Measurements from ENCODE around the gene ZBED3. TPM values are rescaled to one million over a fixed set of nuclear protein-coding genes. Genes with fewer than 3 reads are reported as not detected.

ZBED3 gene
- total RNA-seq, 4 donors from 2014 or later = 0.83 to 3.7 (median 2.8) TPM

DNA sequence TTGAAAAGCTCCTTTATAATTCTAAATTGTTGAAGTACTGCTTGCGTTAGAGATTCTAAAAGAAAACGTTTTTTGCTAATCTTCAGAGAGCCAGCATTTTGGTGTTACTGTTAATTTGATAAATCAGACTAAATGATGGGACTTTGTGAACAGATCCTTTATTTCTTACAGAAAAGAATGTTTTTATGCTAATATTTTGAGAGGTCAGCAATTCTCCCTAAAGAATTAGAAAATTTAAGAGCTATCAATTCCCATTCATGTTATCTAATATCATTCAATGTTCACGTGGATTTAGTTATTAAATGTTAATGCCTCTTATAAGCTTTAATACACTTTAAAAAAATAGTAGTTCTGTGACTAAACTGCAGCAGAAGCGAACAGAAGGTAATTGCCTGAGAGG, 54.5 kb downstream of the ZBED3 start:
- Histone ChIP-seq H3K4me1 (peaks cover 23% of the 10 kb centered on the region), H3K9me3 (no peaks in the 10 kb centered on the region), H3K27me3 (no peaks in the 10 kb centered on the region), H3K27ac (no peak overlapping the region), H3K36me3 (peaks cover 21% of the 10 kb centered on the region), H3K4me3 (no peak overlapping the region)
- 78% methylated on average over 4 of the region's 4 CpGs for WGBS
- no peak for TF ChIP-seq POLR2AphosphoS5 (IDR thresholded peaks at IDR 0.05)
- TF ChIP-seq POLR2A (IDR thresholded peaks at IDR 0.05) = no peak
- no peak for TF ChIP-seq EP300 (IDR thresholded peaks at IDR 0.05)
- no peak for DNase-seq (ENCODE audit: low spot score in 2 of 2)

DNA sequence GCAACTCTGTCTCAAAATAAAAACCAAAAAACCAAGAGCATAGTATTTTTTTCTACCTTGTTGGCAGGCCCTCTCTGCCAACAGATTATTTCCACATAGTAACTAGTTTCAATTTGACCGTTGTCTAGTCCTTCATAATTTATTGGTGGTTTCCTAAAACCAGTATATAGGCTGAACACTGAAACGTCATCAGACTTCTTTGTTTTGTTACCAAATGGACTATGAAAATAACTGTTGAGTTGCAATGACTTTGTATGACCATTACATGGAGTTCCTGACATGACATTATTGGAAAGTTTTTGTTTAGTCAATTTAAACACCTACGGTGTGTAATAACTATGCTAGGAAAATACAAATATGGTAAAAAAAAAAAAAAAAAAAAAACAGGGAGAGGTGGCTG, 55.2 kb downstream of the ZBED3 start:
- Histone ChIP-seq H3K4me1 (peaks cover 23% of the 10 kb centered on the region), H3K9me3 (no peaks in the 10 kb centered on the region), H3K36me3 (peaks cover 16% of the 10 kb centered on the region), H3K27ac (no peak overlapping the region), H3K27me3 (no peaks in the 10 kb centered on the region), H3K4me3 (no peak overlapping the region)
- 88% methylated on average over 3 of the region's 3 CpGs for WGBS
- no peak for DNase-seq (ENCODE audit: low spot score in 2 of 2)
- TF ChIP-seq EP300 (IDR thresholded peaks at IDR 0.05) (no peak), POLR2AphosphoS5 (IDR thresholded peaks at IDR 0.05) (no peak), POLR2A (IDR thresholded peaks at IDR 0.05) (no peak)
- TF ChIP-seq, protein P1, sequence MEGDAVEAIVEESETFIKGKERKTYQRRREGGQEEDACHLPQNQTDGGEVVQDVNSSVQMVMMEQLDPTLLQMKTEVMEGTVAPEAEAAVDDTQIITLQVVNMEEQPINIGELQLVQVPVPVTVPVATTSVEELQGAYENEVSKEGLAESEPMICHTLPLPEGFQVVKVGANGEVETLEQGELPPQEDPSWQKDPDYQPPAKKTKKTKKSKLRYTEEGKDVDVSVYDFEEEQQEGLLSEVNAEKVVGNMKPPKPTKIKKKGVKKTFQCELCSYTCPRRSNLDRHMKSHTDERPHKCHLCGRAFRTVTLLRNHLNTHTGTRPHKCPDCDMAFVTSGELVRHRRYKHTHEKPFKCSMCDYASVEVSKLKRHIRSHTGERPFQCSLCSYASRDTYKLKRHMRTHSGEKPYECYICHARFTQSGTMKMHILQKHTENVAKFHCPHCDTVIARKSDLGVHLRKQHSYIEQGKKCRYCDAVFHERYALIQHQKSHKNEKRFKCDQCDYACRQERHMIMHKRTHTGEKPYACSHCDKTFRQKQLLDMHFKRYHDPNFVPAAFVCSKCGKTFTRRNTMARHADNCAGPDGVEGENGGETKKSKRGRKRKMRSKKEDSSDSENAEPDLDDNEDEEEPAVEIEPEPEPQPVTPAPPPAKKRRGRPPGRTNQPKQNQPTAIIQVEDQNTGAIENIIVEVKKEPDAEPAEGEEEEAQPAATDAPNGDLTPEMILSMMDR (IDR thresholded peaks at IDR 0.05) = no peak

DNA sequence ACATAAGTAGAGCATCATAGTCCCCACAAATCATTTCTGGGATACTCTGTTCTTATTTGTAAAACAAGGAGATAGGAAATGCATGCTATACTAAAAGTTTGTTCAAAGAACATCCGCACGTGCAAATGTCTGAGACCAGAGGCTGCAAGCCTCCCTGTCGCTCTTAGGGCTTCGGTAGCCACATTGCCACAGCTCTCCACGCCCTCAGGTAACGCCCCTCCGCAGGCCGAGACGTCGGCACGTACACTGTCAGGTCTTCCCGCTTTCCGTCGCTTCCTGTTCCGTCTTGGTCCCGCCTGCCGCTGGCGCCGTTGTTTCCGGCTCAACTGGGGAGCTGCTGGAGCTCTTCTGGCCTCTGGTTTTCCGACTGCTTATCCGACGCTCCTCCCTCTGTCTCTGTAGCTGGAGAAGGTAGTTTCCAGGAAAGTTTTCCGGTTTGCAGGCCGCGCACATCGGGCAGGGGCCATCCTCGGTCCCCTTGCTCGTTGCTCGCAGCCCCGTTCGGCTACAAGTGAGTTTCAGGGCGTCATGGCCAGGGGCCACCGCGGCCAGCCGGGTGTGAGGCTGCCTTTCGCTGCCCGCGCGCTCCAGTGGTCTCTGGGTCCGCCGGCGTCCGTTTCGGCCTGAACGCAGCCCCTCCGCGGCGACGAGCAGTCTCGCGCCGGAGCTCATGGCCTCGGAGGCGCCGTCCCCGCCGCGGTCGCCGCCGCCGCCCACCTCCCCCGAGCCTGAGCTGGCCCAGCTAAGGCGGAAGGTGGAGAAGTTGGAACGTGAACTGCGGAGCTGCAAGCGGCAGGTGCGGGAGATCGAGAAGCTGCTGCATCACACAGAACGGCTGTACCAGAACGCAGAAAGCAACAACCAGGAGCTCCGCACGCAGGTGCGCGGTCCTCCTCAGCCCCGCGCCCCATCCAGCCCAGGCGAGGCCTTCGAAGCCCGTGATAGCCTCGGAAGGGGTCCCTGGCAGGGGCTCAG, 56.7 kb downstream of the ZBED3 start, which contains the start of gene AGGF1:
AGGF1 (plus strand) TSS at position 308 of the 975 bp plus-strand sequence; CDS start at position 671, 363 bp downstream.
- H3K4me1 ChIP-seq = peaks cover 23% of the 10 kb centered on the region
- no peaks in the 10 kb centered on the region for H3K27me3 ChIP-seq
- TF ChIP-seq, protein P1 (IDR thresholded peaks at IDR 0.05) = no peak
- TF ChIP-seq POLR2A (IDR thresholded peaks at IDR 0.05) = peak in 1 of 2 donors; percentile 21
- TF ChIP-seq POLR2AphosphoS5 (IDR thresholded peaks at IDR 0.05) = peak in 2 of 3 donors; percentile 54 to 96
- H3K36me3 ChIP-seq = peaks cover 1% of the 10 kb centered on the region
- H3K9me3 ChIP-seq = no peaks in the 10 kb centered on the region
- peak; percentile 93 to 96 for DNase-seq (ENCODE audit: low spot score in 2 of 2)
- peak within 1 kb of the TSS; percentile 89 for H3K4me3 ChIP-seq
- WGBS = under 1% methylated on average over 28 of the region's 82 CpGs
- H3K27ac ChIP-seq = peak within 1 kb of the TSS; percentile 95

DNA sequence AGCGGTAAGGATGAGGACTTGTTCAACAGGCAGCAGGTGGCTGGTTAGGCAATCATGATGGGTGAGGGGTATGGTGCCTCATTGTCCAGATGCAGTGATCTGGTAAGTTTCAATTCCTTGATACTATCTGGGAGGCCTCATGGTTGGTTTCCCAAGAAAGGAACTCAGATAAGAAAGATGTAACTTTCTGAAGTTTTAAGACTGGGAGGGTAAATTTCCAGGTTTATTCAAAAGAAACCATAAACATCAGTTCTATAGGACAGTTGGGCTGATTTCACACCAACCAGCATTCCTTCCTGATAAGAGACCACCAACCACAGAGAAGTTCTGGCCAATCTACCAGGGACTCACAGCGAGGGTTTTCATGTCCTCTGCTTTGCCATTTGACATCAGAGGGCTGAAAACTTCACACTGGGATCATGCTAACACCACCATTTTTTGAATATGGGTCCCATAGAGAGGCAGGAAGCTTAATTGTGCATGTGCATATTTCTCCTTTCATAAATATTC, 57.7 kb downstream of the ZBED3 start:
- WGBS = 89% methylated on average over 2 of the region's 2 CpGs
- Histone ChIP-seq H3K9me3 (no peaks in the 10 kb centered on the region), H3K4me3 (peak overlapping the region; percentile 89), H3K27ac (no peak overlapping the region), H3K4me1 (peaks cover 23% of the 10 kb centered on the region), H3K36me3 (no peaks in the 10 kb centered on the region), H3K27me3 (no peaks in the 10 kb centered on the region)
- no peak for TF ChIP-seq POLR2A (IDR thresholded peaks at IDR 0.05)
- no peak for DNase-seq (ENCODE audit: low spot score in 2 of 2)

DNA sequence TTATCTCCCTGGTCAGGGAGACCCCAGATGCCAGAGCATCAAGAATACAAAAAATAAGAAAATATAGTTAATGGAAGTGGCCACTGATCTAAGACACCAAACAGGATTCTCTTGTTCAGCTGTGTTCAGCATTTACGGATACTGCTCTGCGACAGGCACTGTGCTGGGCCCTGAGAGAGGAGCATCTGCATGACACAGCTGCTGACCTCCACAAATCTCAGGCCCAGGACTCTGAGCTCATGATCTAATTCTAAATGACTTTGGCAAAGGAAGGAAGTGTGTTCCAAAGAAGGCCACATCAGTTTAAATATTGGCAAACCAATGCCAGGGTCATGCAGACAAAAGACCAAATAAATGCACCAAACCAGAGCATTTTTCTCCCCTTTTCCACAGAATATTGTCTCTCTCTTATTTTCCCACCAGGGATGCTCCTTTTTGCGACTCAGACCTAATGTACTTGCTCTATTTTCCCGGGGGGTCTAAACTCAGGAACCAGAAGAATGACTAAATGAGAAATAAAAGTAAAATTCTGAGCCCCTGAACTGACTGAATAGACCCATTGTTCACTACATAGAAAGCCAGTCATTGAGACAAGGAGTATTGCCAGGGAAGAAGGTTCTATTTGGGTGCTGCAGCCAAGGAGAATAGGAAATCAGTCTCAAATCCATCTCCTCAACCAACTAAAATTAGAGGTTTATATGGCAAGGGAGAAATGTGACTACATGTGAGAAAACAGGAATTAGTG, 58.3 kb downstream of the ZBED3 start:
- peaks cover 23% of the 10 kb centered on the region for H3K4me1 ChIP-seq
- no peaks in the 10 kb centered on the region for H3K9me3 ChIP-seq
- no peak for DNase-seq (ENCODE audit: low spot score in 2 of 2)
- no peaks in the 10 kb centered on the region for H3K36me3 ChIP-seq
- TF ChIP-seq POLR2AphosphoS5 (IDR thresholded peaks at IDR 0.05) (no peak), POLR2A (IDR thresholded peaks at IDR 0.05) (no peak), EP300 (IDR thresholded peaks at IDR 0.05) (no peak)
- TF ChIP-seq, protein P1 (IDR thresholded peaks at IDR 0.05) = no peak
- no peak overlapping the region for H3K4me3 ChIP-seq
- H3K27ac ChIP-seq = no peak overlapping the region
- WGBS = 97% methylated on average over 4 of the region's 4 CpGs
- H3K27me3 ChIP-seq = no peaks in the 10 kb centered on the region
